Fibroblast of skin of right biceps (primary cell): Measurements from ENCODE around the gene KRTCAP3.

Experiments
- DNase-seq: peaks from one replicate; pipeline ENCODE4 v3.0.0-alpha.2; 2013

Gene KRTCAP3

DNA sequence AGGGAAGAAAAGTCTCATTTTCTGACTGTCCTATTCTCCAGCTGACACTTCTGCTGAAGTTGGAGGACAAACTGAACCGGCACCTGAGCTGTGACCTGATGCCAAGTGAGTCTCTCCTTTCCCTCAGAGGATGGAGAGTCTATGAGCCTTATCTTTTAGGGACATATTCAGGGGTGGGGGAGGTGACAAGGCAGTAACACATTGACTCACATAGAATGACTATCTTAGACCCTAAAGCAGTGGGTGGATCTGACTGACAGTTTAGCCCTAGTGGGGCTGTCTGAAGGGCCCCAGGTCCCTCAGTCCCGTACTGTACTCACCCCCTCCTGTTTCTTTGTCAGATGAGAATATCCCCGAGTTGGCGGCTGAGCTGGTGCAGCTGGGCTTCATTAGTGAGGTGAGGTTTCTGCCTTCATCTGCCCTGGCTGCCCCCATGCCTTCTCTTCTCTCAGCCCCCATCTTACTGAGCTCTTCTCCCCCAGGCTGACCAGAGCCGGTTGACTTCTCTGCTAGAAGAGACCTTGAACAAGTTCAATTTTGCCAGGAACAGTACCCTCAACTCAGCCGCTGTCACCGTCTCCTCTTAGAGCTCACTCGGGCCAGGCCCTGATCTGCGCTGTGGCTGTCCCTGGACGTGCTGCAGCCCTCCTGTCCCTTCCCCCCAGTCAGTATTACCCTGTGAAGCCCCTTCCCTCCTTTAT lies 805 bp upstream of the KRTCAP3 start:
- DNase-seq = no peak

- DNase-seq = no peak
Measured at GRCh38 chr2:27442920-27443282, 720 bp downstream of the KRTCAP3 start.

DNA sequence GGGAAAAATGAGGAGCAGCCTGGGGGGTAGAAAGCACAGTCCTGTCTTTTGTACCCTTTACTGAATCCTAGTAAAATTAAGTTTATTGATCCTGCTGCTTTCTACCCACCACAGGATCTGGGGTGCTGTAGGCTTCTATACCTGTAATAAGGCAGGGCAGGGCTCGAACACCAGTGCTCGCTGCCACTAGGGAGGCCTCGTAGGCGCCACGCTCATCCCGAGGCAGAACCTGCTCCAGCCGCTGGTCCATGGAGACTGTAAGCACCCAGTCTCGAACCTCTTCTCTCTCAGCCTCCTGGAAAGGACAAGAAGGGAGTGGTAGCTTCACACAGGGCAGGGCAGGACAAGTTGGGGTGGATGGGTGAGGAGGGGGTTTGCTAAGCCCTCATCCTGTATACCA lies 3.0 kb downstream of the KRTCAP3 start:
- DNase-seq = no peak

DNA sequence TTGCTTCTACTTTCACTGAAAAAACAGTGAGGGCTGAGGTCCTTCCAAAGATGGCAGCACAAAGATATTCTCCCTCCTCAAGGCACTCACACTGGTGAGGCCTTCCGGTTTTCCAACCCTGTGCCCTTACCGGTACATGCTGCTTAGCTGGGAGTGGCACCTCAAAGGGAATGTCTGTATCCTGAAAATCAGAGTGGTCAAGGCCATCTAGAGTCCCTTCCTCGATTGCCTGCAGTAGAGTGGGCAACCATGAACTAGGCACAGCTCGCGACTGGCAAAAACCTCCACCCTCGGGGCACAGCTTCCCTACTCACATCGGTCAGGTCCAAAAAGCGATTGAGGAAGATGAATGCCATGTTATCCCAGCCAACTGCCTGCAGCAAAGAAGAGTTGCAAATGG lies 3.4 kb downstream of the KRTCAP3 start:
- DNase-seq = no peak

DNA sequence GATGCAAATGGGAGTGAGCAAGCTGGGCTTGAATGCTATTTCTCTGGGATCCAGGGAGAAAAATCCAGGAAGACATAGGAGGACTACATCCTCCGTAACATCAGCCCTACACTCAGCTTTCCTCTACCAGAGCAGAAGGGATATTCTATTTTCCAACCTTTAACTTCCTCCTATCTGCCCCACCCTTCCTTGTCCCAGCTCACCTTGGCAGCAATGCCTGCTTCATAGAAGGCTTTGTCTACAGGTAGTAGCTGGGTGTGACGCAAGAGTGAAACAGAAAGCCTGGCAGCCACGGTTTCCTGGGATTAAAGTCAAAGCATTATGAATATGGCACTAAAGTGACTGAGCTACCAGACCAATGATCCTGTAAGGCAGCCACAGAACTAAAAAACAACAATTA lies 3.9 kb downstream of the KRTCAP3 start:
- no peak for DNase-seq

DNA sequence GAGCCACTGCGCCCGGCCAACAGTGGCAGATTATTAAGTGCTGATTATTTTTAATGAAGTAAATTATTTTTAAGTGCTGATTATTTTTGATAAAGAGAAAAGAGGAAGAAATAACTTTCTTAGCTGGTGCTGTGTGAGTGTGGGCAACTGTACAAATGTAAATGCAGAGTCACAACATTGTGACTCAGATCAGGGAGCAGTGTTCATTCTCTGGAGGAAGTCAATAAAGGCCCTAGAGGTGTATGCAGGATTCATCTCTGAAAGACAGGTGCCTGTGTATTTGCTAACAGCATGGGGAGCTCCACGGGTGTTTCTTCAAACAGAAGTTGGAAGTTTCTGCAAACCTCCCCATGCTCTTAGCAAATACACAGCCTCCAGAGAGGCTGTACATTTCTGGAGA lies 6.2 kb downstream of the KRTCAP3 start:
- no peak for DNase-seq

- DNase-seq = no peak
Measured at GRCh38 chr2:27451095-27451494, 8.9 kb downstream of the KRTCAP3 start.

DNA sequence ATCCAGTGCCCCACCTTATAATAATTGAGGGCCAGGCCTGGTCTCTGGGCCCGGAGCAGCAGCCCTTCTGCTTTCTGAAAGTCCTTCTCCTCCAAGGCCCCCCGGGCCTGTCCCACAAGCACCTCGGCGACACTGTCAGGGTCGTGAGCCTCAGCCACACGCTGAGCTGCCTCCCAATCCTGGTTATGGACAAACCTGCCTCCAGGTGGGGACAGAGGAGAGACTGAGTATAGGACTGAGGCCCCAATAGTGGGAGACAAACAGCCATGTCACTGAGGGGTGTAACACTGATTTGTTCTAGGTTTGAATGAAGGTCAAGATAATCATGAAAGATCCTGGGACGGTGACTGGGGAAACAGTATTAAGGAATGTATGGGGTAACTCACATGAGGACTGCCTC lies 11.8 kb downstream of the KRTCAP3 start:
- DNase-seq = no peak

DNA sequence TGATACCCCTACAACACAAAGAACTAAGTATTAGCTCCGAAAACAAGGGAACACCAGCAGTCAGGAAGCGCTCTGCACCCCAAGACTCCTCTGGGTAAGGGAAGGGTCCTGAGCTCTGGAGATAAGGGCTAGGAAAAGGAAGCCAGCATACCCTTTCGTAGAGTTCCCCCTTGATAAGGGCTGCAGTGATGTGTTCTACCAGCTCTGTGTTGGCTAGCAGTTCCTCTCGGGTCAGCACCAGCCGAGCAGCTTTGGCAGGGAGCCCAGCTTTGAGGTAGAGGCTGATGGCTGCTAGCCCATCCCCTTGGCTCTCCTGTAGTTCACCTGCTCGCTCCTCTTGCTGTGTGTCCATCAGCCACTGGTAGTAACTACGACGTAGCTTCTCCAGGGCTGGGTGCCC lies 18.9 kb downstream of the KRTCAP3 start:
- DNase-seq = no peak

- no peak for DNase-seq
Measured at GRCh38 chr2:27464443-27464842, 22.3 kb downstream of the KRTCAP3 start.

DNA sequence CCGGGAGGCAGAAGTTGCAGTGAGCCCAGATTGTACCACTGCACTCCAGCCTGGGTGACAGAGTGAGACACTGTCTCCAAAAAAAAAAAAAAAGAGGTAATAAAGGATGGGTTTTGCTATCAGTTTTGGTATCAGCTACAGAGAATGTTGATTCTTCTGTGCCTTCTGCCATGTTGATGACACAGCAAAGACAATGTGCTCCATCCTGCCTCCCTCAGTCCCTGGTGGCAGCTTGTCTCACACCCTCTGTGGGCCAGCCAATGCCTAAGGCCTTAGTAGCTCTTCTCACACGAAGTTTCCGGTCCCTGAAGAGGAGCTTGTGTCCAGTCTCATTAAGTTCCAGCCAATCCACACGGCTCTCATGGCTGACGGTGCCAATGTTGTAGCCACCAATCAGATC lies 29.8 kb downstream of the KRTCAP3 start:
- DNase-seq = no peak

GRCh38 chr2:27485496-27485895 lies 43.3 kb downstream of the KRTCAP3 start:
- DNase-seq = no peak

DNA sequence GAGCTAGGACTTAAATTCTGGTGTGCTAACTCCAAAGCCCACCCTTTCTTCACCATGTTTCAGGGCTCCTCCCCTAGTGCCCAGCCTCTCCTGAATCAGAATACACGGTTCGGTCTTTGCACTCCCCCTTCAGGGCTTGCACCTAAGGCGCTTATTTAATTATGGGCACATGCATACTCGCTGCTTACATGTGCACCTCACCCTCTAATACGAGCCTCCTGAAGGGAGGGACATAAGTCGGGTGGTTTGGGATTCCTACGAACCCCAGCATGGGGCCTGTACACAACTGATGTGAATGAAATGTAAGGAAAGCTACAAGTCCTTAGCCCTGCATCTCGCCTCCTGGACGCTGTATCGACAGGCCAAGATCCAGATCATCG lies 46.9 kb downstream of the KRTCAP3 start:
- peak; percentile 22 for DNase-seq

DNA sequence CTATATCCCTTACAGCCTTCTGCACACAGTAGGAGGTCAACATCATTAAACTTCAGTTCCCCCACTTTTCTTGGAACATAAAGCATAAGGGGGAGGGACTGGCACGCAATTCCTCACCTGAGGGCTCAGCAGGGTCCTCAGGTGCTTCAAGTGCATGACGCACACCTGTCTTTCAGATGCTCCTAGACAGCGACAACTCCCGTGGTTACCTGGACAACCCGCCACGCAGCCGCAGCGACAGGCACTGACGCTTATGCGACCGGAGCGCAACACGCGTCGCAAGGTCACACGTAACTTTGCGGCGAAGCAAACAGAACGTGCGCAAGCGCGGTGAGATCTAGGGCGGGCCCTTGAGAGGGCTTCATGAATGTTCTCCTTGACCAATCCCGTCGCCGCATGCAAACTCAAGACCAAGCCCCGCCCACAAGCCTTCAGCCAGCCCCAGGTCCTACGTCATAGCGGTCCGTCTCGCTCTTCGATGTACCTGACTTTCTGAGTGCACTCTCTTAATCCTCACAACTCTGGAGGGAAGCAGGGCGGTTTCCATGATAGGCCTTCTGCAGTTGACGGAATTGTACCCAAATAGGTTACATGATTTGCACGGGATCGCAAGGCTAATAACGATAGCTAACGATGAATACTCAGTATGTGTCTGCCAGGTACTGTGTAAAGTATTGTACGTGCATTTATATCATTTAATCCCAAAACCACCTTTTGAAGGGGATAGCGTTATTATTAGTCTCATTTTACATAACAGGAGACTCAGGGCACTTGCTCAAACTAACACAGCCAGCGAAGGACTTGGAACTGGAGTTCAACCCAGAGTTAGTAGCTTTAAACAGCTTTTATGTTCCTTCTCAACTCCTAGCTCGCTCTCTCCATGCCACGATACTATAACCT lies 47.6 kb downstream of the KRTCAP3 start, which contains the start of gene IFT172:
TSS of gene IFT172 (minus strand) at position 246 of the 900 bp plus-strand sequence. CDS start at position 156, 90 bp downstream.
- peak; percentile 98 for DNase-seq

DNA sequence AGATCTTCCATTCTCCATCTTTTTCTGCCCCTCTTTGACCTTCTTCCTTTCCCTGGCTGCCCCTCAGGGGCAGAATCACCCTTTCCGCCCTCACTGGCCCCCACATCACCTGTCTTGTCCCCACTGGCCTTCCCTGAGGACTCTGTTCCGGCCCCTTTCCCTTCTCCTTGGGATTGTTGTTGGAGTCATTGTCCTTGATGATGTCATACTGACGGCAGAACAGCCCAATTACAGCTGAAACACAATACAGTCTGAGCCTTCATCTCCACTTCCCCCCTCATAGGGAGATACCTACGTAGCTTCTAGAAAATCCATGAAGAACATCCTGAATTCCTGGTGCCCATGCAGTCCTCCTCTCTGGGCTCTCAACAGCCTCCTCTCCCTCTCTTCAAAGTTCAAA lies 50.4 kb downstream of the KRTCAP3 start:
- DNase-seq = no peak

DNA sequence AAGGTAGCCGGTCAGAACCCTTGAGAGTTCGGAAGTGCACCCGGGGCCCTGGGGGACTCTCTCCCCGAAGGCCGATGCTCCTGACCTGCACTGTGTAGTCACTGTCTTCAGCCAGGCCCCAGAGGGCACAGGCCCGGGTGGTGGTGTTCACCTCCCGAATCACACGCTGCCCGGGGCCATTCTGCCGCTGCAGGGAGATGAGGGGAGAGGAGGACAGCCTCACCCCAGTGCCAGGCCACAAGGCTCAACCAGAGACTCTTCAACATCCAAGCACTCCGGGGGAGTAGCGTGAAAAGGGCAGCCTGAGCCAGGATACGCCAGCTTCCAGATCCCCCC lies 51.7 kb downstream of the KRTCAP3 start:
- DNase-seq = no peak
